Head of caudate nucleus (tissue), 42 donors: ENCODE data around the gene RCE1.
"Not testable (repeated sequence)": the region's sequence is repeated elsewhere in the genome, so short reads cannot be mapped to it uniquely, and the experiment has no call there.

ENCODE experiments used
- DNase-seq, 42 donors: peaks; one replicate each; pipeline versions ENCODE4 v3.0.0 to v3.0.0-alpha.2; 2020 to 2021; ENCODE audit warnings: mixed read lengths in 7 of 42
- intact Hi-C: fragments of 100-400 bp; cut with DNase I; formaldehyde crosslinking; loops from one replicate; pipeline ENCODE4 v1.15.0; 2022

Gene RCE1

GRCh38 chr11:66842896-66843775, at the start of gene RCE1:
RCE1 (plus strand) TSS chr11:66843441; CDS start chr11:66843456, 15 bp downstream.
- intact Hi-C loops = loop anchor here (10.0 kb wide), 2 partner anchors 98 to 268 kb away; a partner anchor contains a TSS
- peak; percentile 69 to 96 (median 92) for DNase-seq

- intact Hi-C loops = not testable (repeated sequence)
These were observed 43.4 kb upstream of the RCE1 start for GRCh38 chr11:66799815-66800214.

GRCh38 chr11:66800720-66801428, 42.4 kb upstream of the RCE1 start:
- intact Hi-C loops = no loop called here
- no peak for DNase-seq

More at GRCh38 chr11:66799815-66800214, 43.4 kb upstream of the RCE1 start:
- DNase-seq = not testable (repeated sequence)

- no peak for DNase-seq
- intact Hi-C loops = no loop called here
These were observed 33.6 kb upstream of the RCE1 start for GRCh38 chr11:66809592-66809991.

GRCh38 chr11:66810576-66811185, 32.6 kb upstream of the RCE1 start:
- intact Hi-C loops = no loop called here

GRCh38 chr11:66814678-66815077, 28.6 kb upstream of the RCE1 start:
- intact Hi-C loops = no loop called here
- DNase-seq = no peak

More at GRCh38 chr11:66810576-66811185, 32.6 kb upstream of the RCE1 start:
- no peak for DNase-seq

GRCh38 chr11:66815646-66816045, 27.6 kb upstream of the RCE1 start:
- no peak for DNase-seq
- intact Hi-C loops = no loop called here

- intact Hi-C loops = no loop called here
- no peak for DNase-seq
These were observed 24.8 kb upstream of the RCE1 start for GRCh38 chr11:66818231-66818955.

- intact Hi-C loops = no loop called here
- no peak for DNase-seq
These were observed 22.9 kb upstream of the RCE1 start for GRCh38 chr11:66820381-66820780.

- intact Hi-C loops = no loop called here
- no peak for DNase-seq
These were observed 22.3 kb upstream of the RCE1 start for GRCh38 chr11:66820901-66821300.

GRCh38 chr11:66823700-66824099, 19.5 kb upstream of the RCE1 start:
- intact Hi-C loops = no loop called here
- no peak for DNase-seq

- intact Hi-C loops, DNase-seq: not testable (repeated sequence)
These were observed 18.7 kb upstream of the RCE1 start for GRCh38 chr11:66824573-66824972.

- no peak for DNase-seq
- intact Hi-C loops = loop anchor here (5.0 kb wide), 1 partner anchor 142 kb away; no protein-coding TSS in a partner anchor
These were observed 8.7 kb upstream of the RCE1 start for GRCh38 chr11:66834539-66834845.

- no peak for DNase-seq
- intact Hi-C loops = loop anchor here (5.0 kb wide), 1 partner anchor 143 kb away; no protein-coding TSS in a partner anchor
These were observed 8.3 kb upstream of the RCE1 start for GRCh38 chr11:66834943-66835342.

- intact Hi-C loops = no loop called here
- DNase-seq = no peak
These were observed 7.4 kb upstream of the RCE1 start for GRCh38 chr11:66835768-66836405.

GRCh38 chr11:66840317-66841091, 2.7 kb upstream of the RCE1 start:
- intact Hi-C loops = loop anchor here (10.0 kb wide), 2 partner anchors 96 to 266 kb away; a partner anchor contains a TSS
- DNase-seq = peak in 3 of 42 donors; percentile 3 to 30 (median 10)

- DNase-seq = peak in 4 of 42 donors; percentile 5 to 20 (median 11)
- intact Hi-C loops = loop anchor here (10.0 kb wide), 2 partner anchors 97 to 267 kb away; a partner anchor contains a TSS
These were observed 1.4 kb upstream of the RCE1 start for GRCh38 chr11:66841861-66842260.

GRCh38 chr11:66842501-66842895, 743 bp upstream of the RCE1 start:
- DNase-seq = peak in 1 of 42 donors; percentile 39
- intact Hi-C loops = loop anchor here (10.0 kb wide), 2 partner anchors 98 to 268 kb away; a partner anchor contains a TSS
